Measurements from ENCODE around the gene MUC6. TPM values are rescaled to one million over a fixed set of nuclear protein-coding genes. Genes with fewer than 3 reads are reported as not detected.

MUC6 gene
- total RNA-seq, 1 experiment from 2014 or later = not detected

DNA sequence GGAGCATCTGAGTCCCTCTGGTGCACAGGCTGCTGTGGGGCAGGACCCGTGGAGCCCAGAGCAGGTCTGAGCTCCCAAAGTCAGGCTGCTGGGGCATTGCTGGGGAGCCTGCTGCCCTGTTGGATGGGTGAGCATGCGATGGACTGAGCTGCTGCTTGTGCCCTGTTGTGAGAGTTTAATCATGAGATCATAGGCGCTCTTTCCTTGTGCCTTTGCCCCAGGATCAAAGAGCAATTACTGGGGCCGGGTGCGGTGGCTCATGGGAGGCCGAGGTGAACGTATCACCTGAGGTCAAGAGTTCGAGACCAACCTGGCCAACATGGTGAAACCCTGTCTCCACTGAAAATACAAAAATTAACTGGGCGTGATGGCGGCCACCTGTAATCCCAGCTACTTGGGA is 37.5 kb downstream of the MUC6 start:
- ChIA-PET CTCF (no interaction called here), POLR2A (ENCODE audit: low non-redundant PET) (interaction anchor here (0.6 to 0.7 kb wide), 2 partner anchors 23 to 168 kb away, joined by 6 to 9 read pairs; no protein-coding TSS in a partner anchor)
- Histone ChIP-seq H3K4me1 (ENCODE audit: insufficient read depth, low read length, poor library complexity, severe bottlenecking) (no peaks in the 10 kb centered on the region), H3K9me3 (ENCODE audit: low read depth, low read length, poor library complexity, severe bottlenecking) (no peaks in the 10 kb centered on the region), H3K36me3 (ENCODE audit: insufficient read depth, low read length, poor library complexity, severe bottlenecking) (no peaks in the 10 kb centered on the region), H3K27ac (ENCODE audit: low read depth, low read length, poor library complexity, severe bottlenecking) (no peak overlapping the region), H3K27me3 (replicated peaks; ENCODE audit: insufficient read depth, low read depth, low read length, poor library complexity) (no peaks in the 10 kb centered on the region), H3K4me3 (ENCODE audit: low read depth, low read length, poor library complexity, severe bottlenecking) (no peak overlapping the region)
- DNase-seq (ENCODE audit: low spot score) = no peak
- TF ChIP-seq, protein P1, sequence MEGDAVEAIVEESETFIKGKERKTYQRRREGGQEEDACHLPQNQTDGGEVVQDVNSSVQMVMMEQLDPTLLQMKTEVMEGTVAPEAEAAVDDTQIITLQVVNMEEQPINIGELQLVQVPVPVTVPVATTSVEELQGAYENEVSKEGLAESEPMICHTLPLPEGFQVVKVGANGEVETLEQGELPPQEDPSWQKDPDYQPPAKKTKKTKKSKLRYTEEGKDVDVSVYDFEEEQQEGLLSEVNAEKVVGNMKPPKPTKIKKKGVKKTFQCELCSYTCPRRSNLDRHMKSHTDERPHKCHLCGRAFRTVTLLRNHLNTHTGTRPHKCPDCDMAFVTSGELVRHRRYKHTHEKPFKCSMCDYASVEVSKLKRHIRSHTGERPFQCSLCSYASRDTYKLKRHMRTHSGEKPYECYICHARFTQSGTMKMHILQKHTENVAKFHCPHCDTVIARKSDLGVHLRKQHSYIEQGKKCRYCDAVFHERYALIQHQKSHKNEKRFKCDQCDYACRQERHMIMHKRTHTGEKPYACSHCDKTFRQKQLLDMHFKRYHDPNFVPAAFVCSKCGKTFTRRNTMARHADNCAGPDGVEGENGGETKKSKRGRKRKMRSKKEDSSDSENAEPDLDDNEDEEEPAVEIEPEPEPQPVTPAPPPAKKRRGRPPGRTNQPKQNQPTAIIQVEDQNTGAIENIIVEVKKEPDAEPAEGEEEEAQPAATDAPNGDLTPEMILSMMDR (conservative IDR thresholded peaks at IDR 0.05; ENCODE audit: low read depth, low read length) = no peak
- TF ChIP-seq EZH2 (IDR thresholded peaks at IDR 0.05; ENCODE audit: borderline replicate concordance, low read depth, low read length, poor library complexity, severe bottlenecking) = no peak
- BruUV-seq (replicated peaks) = no TSS peak
- intact Hi-C loops (cut with micrococcal nuclease; ENCODE audit: unreplicated experiment) = no loop called here

DNA sequence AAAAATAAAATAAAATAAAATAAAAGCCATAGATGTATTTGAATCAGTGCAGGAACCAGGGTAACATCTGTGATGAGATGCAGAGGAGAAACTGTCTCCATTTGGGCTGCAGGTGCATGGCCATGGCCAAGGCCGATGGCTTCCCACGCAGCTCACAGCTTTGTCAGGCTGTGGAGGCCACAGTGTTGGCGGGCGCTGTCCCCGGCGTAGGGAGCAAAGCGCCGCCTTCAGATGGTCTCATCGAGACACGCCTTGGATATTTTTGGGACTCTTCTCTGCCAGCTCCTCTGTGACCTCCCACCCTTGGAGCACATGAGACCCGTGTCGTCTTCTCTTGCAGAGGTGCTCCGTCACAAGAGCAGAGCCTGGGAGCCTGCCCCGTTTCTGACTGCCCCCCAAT is 38.6 kb downstream of the MUC6 start:
- POLR2A ChIA-PET (ENCODE audit: low non-redundant PET) = no interaction called here
- no peak overlapping the region for H3K27ac ChIP-seq (ENCODE audit: low read depth, low read length, poor library complexity, severe bottlenecking)
- DNase-seq (ENCODE audit: low spot score) = no peak
- CTCF ChIA-PET = no interaction called here
- no peaks in the 10 kb centered on the region for H3K9me3 ChIP-seq (ENCODE audit: low read depth, low read length, poor library complexity, severe bottlenecking)
- no peaks in the 10 kb centered on the region for H3K4me1 ChIP-seq (ENCODE audit: insufficient read depth, low read length, poor library complexity, severe bottlenecking)
- H3K4me3 ChIP-seq (ENCODE audit: low read depth, low read length, poor library complexity, severe bottlenecking) = no peak overlapping the region
- BruUV-seq (replicated peaks) = no TSS peak
- TF ChIP-seq, protein P1 (conservative IDR thresholded peaks at IDR 0.05; ENCODE audit: low read depth, low read length) = no peak
- no peaks in the 10 kb centered on the region for H3K27me3 ChIP-seq (replicated peaks; ENCODE audit: insufficient read depth, low read depth, low read length, poor library complexity)
- intact Hi-C loops (cut with micrococcal nuclease; ENCODE audit: unreplicated experiment) = no loop called here
- H3K36me3 ChIP-seq (ENCODE audit: insufficient read depth, low read length, poor library complexity, severe bottlenecking) = peaks cover 2% of the 10 kb centered on the region

DNA sequence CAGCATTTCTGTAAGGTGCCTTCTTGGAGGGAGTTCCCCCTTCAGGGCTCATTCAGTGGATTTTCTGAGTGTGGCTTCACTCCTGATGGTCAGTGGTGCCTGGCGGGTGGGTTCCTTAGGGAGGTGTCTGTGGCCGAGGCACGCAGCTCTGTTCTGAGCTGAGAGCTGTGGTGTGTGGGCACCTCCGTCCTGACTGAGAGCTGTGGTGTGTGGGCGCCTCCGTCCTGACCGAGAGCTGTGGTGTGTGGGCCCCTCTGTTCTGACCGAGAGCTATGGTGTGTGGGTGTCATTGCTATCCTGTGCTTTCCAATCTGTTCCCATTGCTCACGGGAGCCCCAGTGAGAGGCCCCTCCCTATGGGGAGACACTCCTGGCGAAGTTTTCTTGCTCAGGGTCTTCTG is 39.8 kb downstream of the MUC6 start:
- H3K4me3 ChIP-seq (ENCODE audit: low read depth, low read length, poor library complexity, severe bottlenecking) = no peak overlapping the region
- H3K9me3 ChIP-seq (ENCODE audit: low read depth, low read length, poor library complexity, severe bottlenecking) = no peaks in the 10 kb centered on the region
- CTCF ChIA-PET = no interaction called here
- TF ChIP-seq, protein P1 (conservative IDR thresholded peaks at IDR 0.05; ENCODE audit: low read depth, low read length) = no peak
- TF ChIP-seq EZH2 (IDR thresholded peaks at IDR 0.05; ENCODE audit: borderline replicate concordance, low read depth, low read length, poor library complexity, severe bottlenecking) = no peak
- H3K4me1 ChIP-seq (ENCODE audit: insufficient read depth, low read length, poor library complexity, severe bottlenecking) = no peaks in the 10 kb centered on the region
- intact Hi-C loops (cut with micrococcal nuclease; ENCODE audit: unreplicated experiment) = no loop called here
- DNase-seq (ENCODE audit: low spot score) = no peak
- POLR2A ChIA-PET (ENCODE audit: low non-redundant PET) = no interaction called here
- H3K36me3 ChIP-seq (ENCODE audit: insufficient read depth, low read length, poor library complexity, severe bottlenecking) = peaks cover 2% of the 10 kb centered on the region
- BruUV-seq (replicated peaks) = no TSS peak
- no peak overlapping the region for H3K27ac ChIP-seq (ENCODE audit: low read depth, low read length, poor library complexity, severe bottlenecking)
- no peaks in the 10 kb centered on the region for H3K27me3 ChIP-seq (replicated peaks; ENCODE audit: insufficient read depth, low read depth, low read length, poor library complexity)
